ENCODE results near the gene SLC35G2. TPM values are rescaled to one million over a fixed set of nuclear protein-coding genes. Genes with fewer than 3 reads are reported as not detected.

SLC35G2 gene
- total and polyA plus RNA-seq, 2 of the 4 experiments (the other 2 are of a cell fraction) = 6.6 to 7.0 TPM

- Histone ChIP-seq H3K9ac (ENCODE audit: low read depth, low read length) (no peak overlapping the region), H3K23ac (ENCODE audit: low read depth, low read length) (no peak overlapping the region), H3K4me3 (ENCODE audit: insufficient read depth, low read depth, low read length) (no peak overlapping the region), H3K9me3 (ENCODE audit: control insufficient read depth, insufficient read depth, low read length) (peaks cover 9% of the 10 kb centered on the region), H3K4me1 (ENCODE audit: control insufficient read depth, insufficient read depth, low read length) (peaks cover 8% of the 10 kb centered on the region), H3K27ac (ENCODE audit: insufficient read depth, low read length) (no peak overlapping the region), H3K9me1 (ENCODE audit: insufficient read depth, low read length) (peaks cover 3% of the 10 kb centered on the region; the same call in 1 of the 2 replicates), H2BK5ac (ENCODE audit: low read depth, low read length, poor library complexity, severe bottlenecking) (no peak overlapping the region), H3K56ac (ENCODE audit: extremely low read depth, insufficient read depth, low read length) (no peak overlapping the region), H3K27me3 (ENCODE audit: control insufficient read depth, insufficient read depth, low read length) (no peaks in the 10 kb centered on the region), H2AK9ac (replicated peaks; ENCODE audit: low read depth, low read length, poor library complexity) (no peak overlapping the region), H3K4ac (ENCODE audit: low read depth, low read length) (0 out of 2 replicates have a peak overlapping the region, but pooled peaks have one; percentile 1), H2BK120ac (ENCODE audit: low read depth, low read length) (no peak overlapping the region), H4K20me1 (ENCODE audit: insufficient read depth, low read length) (peaks cover 14% of the 10 kb centered on the region; the same call in 1 of the 2 replicates), H2AFZ (replicated peaks; ENCODE audit: low read length, poor library complexity) (no peak overlapping the region), H2BK20ac (ENCODE audit: low read depth, low read length) (no peak overlapping the region), H4K91ac (ENCODE audit: insufficient read depth, low read depth, low read length) (no peak overlapping the region), H4K8ac (ENCODE audit: low read depth in 2 of 2, low read length in 2 of 2) (no peak overlapping the region), H2AK5ac (ENCODE audit: low read depth, low read length) (no peak overlapping the region), H3K14ac (replicated peaks; ENCODE audit: low read depth, low read length) (no peak overlapping the region), H3K79me1 (ENCODE audit: low read depth in 1 of 2, low read length in 2 of 2) (peaks cover 3 to 40% of the 10 kb centered on the region in 2 experiments; a peak in 3 of 4 replicates), H3K36me3 (ENCODE audit: control insufficient read depth, insufficient read depth, low read length) (peaks cover 2% of the 10 kb centered on the region), H3K4me2 (ENCODE audit: low read depth, low read length) (no peak overlapping the region; the same call in 1 of the 2 replicates), H4K5ac (ENCODE audit: low read depth, low read length) (no peak overlapping the region), H2BK15ac (ENCODE audit: low read depth, low read length) (no peak overlapping the region), H3K18ac (ENCODE audit: low read depth, low read length) (peak overlapping the region; percentile 18; the same call in 1 of the 2 replicates)
- POLR2A ChIA-PET (ENCODE audit: unreplicated experiment) = no interaction called here
- intact Hi-C loops (cut with micrococcal nuclease) (no loop called here), dilution Hi-C loops (cut with HindIII; ENCODE audit: low sequenced_read_pairs, unreplicated experiment) (no loop called here), in situ Hi-C loops (cut with MboI; ENCODE audit: low sequenced_read_pairs) (no loop called here)
- DNase-seq (peak; percentile 50), ATAC-seq (ENCODE audit: low read depth) (peak; percentile 66)
- CTCF ChIA-PET = no interaction called here
- no peak for TF ChIP-seq ELK1 (IDR thresholded peaks at IDR 0.05; ENCODE audit: borderline replicate concordance, low read depth, low read length)
- TF ChIP-seq USF2 (IDR thresholded peaks at IDR 0.05; ENCODE audit: low read depth, low read length) = no peak
- no peak for TF ChIP-seq POLR2A (IDR thresholded peaks at IDR 0.05; ENCODE audit: low read depth, low read length)
- no peak for TF ChIP-seq CTCF (conservative IDR thresholded peaks at IDR 0.05; ENCODE audit: low read depth, low read length)
- TF ChIP-seq RAD21 (IDR thresholded peaks at IDR 0.05; ENCODE audit: low read length) = no peak
- TF ChIP-seq RFX5 (IDR thresholded peaks at IDR 0.05; ENCODE audit: low read depth, low read length) = no peak
- TF ChIP-seq MXI1 (IDR thresholded peaks at IDR 0.05; ENCODE audit: borderline replicate concordance, low read depth, low read length) = no peak
- TF ChIP-seq MAFK (IDR thresholded peaks at IDR 0.05; ENCODE audit: low read depth, low read length) = no peak
- TF ChIP-seq BHLHE40 (IDR thresholded peaks at IDR 0.05; ENCODE audit: low read depth, low read length) = no peak
- TF ChIP-seq CHD1 (IDR thresholded peaks at IDR 0.05; ENCODE audit: low read depth, low read length) = no peak
- no peak for TF ChIP-seq FOS (IDR thresholded peaks at IDR 0.05; ENCODE audit: low read depth, low read length)
- no peak for TF ChIP-seq SMC3 (IDR thresholded peaks at IDR 0.05; ENCODE audit: low read depth, low read length)
- TF ChIP-seq MAZ (IDR thresholded peaks at IDR 0.05; ENCODE audit: borderline replicate concordance, low read depth, low read length) = no peak
- no peak for TF ChIP-seq CEBPB (IDR thresholded peaks at IDR 0.05; ENCODE audit: low read depth, low read length)
- no peak for TF ChIP-seq RCOR1 (IDR thresholded peaks at IDR 0.05; ENCODE audit: insufficient replicate concordance, low read length)
- TF ChIP-seq NFE2L2 (IDR thresholded peaks at IDR 0.05; ENCODE audit: low read depth, low read length) = no peak
- no TSS peak for BruUV-seq (replicated peaks)
- WGBS, 2 experiments (ENCODE audit: extremely low coverage in 2 of 2, insufficient read length in 1 of 2) = no CpG with 5 or more reads among the region's 2 CpGs
These were observed 80.8 kb downstream of the SLC35G2 start for GRCh38 chr3:136899622-136900158.

Data from IMR-90 (cell line).